Liver (tissue), 2 donors: ENCODE data around the gene SGMS1.

Source experiments
- YY1 ChIP-seq: IDR thresholded peaks from 2 replicates; pipeline ENCODE4 v1.6.1; 2016; ENCODE audit warnings: antibody characterized with exemption, mild to moderate bottlenecking
- TF ChIP-seq, protein P1 (sequence below): fragments of 150-350 bp; IDR thresholded peaks from 2 replicates; pipeline ENCODE4 v1.5.1; 2017; ENCODE audit warnings: improper control_type of control experiment, low read depth, low read length; ENCODE audit not compliant: missing input control
- TF ChIP-seq, protein P2 (sequence below): IDR thresholded peaks from 2 replicates; pipeline ENCODE4 v1.6.1; 2016; ENCODE audit warnings: antibody characterized with exemption
- TF ChIP-seq, protein P3 (sequence below): IDR thresholded peaks from 2 replicates; pipeline ENCODE4 v1.6.1; 2016; ENCODE audit warnings: antibody characterized with exemption, mild to moderate bottlenecking
- donor health status: healthy.

DNA sequence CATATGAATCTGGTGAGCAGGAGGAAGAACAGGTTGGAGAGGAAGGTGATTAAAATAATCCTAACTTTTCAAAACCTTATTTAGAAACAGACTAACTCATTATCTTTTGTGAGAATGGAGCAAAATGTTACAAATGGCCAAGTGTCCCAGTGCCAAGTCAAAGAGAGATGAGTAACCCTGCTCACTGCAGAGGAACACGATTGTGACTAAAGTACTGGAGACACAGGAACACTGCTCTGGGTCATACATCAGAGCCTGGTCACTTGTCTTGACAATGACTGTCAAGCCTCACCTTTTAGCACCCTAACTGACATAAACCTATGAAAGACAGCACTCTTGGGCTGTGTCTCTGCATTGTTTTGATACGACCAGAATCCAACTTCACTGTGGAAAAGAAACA is 108.8 kb downstream of the SGMS1 start:
- TF ChIP-seq, protein P1, sequence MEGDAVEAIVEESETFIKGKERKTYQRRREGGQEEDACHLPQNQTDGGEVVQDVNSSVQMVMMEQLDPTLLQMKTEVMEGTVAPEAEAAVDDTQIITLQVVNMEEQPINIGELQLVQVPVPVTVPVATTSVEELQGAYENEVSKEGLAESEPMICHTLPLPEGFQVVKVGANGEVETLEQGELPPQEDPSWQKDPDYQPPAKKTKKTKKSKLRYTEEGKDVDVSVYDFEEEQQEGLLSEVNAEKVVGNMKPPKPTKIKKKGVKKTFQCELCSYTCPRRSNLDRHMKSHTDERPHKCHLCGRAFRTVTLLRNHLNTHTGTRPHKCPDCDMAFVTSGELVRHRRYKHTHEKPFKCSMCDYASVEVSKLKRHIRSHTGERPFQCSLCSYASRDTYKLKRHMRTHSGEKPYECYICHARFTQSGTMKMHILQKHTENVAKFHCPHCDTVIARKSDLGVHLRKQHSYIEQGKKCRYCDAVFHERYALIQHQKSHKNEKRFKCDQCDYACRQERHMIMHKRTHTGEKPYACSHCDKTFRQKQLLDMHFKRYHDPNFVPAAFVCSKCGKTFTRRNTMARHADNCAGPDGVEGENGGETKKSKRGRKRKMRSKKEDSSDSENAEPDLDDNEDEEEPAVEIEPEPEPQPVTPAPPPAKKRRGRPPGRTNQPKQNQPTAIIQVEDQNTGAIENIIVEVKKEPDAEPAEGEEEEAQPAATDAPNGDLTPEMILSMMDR: no peak
- TF ChIP-seq YY1: no peak
- TF ChIP-seq, protein P2, sequence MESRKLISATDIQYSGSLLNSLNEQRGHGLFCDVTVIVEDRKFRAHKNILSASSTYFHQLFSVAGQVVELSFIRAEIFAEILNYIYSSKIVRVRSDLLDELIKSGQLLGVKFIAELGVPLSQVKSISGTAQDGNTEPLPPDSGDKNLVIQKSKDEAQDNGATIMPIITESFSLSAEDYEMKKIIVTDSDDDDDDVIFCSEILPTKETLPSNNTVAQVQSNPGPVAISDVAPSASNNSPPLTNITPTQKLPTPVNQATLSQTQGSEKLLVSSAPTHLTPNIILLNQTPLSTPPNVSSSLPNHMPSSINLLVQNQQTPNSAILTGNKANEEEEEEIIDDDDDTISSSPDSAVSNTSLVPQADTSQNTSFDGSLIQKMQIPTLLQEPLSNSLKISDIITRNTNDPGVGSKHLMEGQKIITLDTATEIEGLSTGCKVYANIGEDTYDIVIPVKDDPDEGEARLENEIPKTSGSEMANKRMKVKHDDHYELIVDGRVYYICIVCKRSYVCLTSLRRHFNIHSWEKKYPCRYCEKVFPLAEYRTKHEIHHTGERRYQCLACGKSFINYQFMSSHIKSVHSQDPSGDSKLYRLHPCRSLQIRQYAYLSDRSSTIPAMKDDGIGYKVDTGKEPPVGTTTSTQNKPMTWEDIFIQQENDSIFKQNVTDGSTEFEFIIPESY: no peak
- TF ChIP-seq, protein P3, sequence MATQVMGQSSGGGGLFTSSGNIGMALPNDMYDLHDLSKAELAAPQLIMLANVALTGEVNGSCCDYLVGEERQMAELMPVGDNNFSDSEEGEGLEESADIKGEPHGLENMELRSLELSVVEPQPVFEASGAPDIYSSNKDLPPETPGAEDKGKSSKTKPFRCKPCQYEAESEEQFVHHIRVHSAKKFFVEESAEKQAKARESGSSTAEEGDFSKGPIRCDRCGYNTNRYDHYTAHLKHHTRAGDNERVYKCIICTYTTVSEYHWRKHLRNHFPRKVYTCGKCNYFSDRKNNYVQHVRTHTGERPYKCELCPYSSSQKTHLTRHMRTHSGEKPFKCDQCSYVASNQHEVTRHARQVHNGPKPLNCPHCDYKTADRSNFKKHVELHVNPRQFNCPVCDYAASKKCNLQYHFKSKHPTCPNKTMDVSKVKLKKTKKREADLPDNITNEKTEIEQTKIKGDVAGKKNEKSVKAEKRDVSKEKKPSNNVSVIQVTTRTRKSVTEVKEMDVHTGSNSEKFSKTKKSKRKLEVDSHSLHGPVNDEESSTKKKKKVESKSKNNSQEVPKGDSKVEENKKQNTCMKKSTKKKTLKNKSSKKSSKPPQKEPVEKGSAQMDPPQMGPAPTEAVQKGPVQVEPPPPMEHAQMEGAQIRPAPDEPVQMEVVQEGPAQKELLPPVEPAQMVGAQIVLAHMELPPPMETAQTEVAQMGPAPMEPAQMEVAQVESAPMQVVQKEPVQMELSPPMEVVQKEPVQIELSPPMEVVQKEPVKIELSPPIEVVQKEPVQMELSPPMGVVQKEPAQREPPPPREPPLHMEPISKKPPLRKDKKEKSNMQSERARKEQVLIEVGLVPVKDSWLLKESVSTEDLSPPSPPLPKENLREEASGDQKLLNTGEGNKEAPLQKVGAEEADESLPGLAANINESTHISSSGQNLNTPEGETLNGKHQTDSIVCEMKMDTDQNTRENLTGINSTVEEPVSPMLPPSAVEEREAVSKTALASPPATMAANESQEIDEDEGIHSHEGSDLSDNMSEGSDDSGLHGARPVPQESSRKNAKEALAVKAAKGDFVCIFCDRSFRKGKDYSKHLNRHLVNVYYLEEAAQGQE: no peak
